K562 (cell line): ENCODE measurements around the gene GRWD1. TPM values are rescaled to one million over a fixed set of nuclear protein-coding genes. Genes with fewer than 3 reads are reported as not detected.

ENCODE experiments used
- DIDO1 ChIP-seq: fragments of 450-650 bp; IDR thresholded peaks from 2 replicates; pipeline ENCODE4 v1.6.1; 2016; ENCODE audit warnings: low read depth, missing biosample characterization, missing genetic modification characterization
- L3MBTL2 ChIP-seq: fragments of 450-650 bp; IDR thresholded peaks from 2 replicates; pipeline ENCODE4 v1.6.1; 2016; ENCODE audit warnings: mild to moderate bottlenecking, moderate library complexity
- MTA1 ChIP-seq: fragments of 450-650 bp; IDR thresholded peaks from 2 replicates; pipeline ENCODE4 v1.6.1; 2017; ENCODE audit warnings: borderline replicate concordance
- MYC ChIP-seq, 2 experiments: fragments of 250-450 bp in 1 of 2; sonication (Bioruptor Pico) in 1 of 2; IDR thresholded peaks; 2 replicates each; pipeline versions ENCODE4 v1.5.1 to v1.6.1; 2012 to 2021; ENCODE audit warnings: low read depth in 2 of 2, borderline replicate concordance in 1 of 2, improper control_type of control experiment in 1 of 2, low read length in 1 of 2, mild to moderate bottlenecking in 1 of 2, moderate library complexity in 1 of 2
- SMARCC2 ChIP-seq: fragments of 450-650 bp; IDR thresholded peaks from 2 replicates; pipeline ENCODE4 v1.6.1; 2017; ENCODE audit warnings: antibody characterized with exemption, moderate library complexity, mild to moderate bottlenecking, low read depth
- SP1 ChIP-seq: sonication (generic); formaldehyde crosslinking; IDR thresholded peaks from 2 replicates; pipeline ENCODE4 v1.8.1; 2022; ENCODE audit warnings: mild to moderate bottlenecking, missing genetic modification reagents
- STAT5B ChIP-seq: fragments of 250-450 bp; sonication (Bioruptor Pico); IDR thresholded peaks from 2 replicates; pipeline ENCODE4 v1.8.0; 2021; ENCODE audit warnings: mild to moderate bottlenecking, inconsistent platforms
- ZNF165 ChIP-seq: fragments of 250-450 bp; sonication (Bioruptor Pico); IDR thresholded peaks from 2 replicates; pipeline ENCODE4 v1.4.0; 2020; ENCODE audit warnings: borderline replicate concordance
- polyA plus RNA-seq, 8 experiments: library from polyadenylated mRNA; depleted of rRNA in 4 of 8; stranded (reverse) in 5 of 8; unstranded in 3 of 8; fragments of >200 nt; fragmentation: Nextera tagmentation in 2 of 8; fragmentation: Illumina TruSeq in 1 of 8; extraction: Ambion mirVana in 2 of 8; extraction: Trizol in 1 of 8; gene quantifications; 2 replicates each; pipeline versions ENCODE4 v1.2.1 to v1.2.3, GENCODE V29; 2011 to 2014; ENCODE audit warnings: inconsistent platforms in 1 of 8, missing spikeins in 1 of 8
- total RNA-seq, 7 experiments: library from RNA; depleted of rRNA in 6 of 7; stranded (reverse); fragments of >200 nt in 6 of 7; fragmentation: Illumina TruSeq in 2 of 7; extraction: Trizol in 2 of 7; gene quantifications; 2 replicates each; pipeline versions ENCODE4 v1.2.1 to v1.2.3, GENCODE V29; 2011 to 2021; ENCODE audit warnings: low replicate concordance in 1 of 7
- TF ChIP-seq, protein P1 (sequence below), 2 experiments: fragments of 450-650 bp; formaldehyde crosslinking in 1 of 2; IDR thresholded peaks; 2 replicates each; pipeline versions ENCODE4 v1.4.0 to v1.6.1; 2014 to 2020; ENCODE audit warnings: mild to moderate bottlenecking in 2 of 2, borderline replicate concordance in 1 of 2, low read depth in 1 of 2
- TF ChIP-seq, protein P2 (sequence below): IDR thresholded peaks from 2 replicates; pipeline ENCODE4 v1.6.1; 2011; ENCODE audit not compliant: insufficient read length; ENCODE audit errors: extremely low read depth
- TF ChIP-seq, protein P3 (sequence below): fragments of 150-350 bp; conservative IDR thresholded peaks from 2 replicates; pipeline ENCODE4 v1.6.1; 2014; ENCODE audit warnings: low read length
- TF ChIP-seq, protein P4 (sequence below): fragments of 250-450 bp; sonication (Bioruptor Pico); IDR thresholded peaks from 2 replicates; pipeline ENCODE4 v1.5.0; 2020; ENCODE audit warnings: mild to moderate bottlenecking, borderline replicate concordance

Gene GRWD1
- total and polyA plus RNA-seq, 9 of the 15 experiments (the other 6 are each of a cell fraction or from before 2014, with no cell fraction given), result 1.5 to 87.2 (median 24.5) TPM

DNA sequence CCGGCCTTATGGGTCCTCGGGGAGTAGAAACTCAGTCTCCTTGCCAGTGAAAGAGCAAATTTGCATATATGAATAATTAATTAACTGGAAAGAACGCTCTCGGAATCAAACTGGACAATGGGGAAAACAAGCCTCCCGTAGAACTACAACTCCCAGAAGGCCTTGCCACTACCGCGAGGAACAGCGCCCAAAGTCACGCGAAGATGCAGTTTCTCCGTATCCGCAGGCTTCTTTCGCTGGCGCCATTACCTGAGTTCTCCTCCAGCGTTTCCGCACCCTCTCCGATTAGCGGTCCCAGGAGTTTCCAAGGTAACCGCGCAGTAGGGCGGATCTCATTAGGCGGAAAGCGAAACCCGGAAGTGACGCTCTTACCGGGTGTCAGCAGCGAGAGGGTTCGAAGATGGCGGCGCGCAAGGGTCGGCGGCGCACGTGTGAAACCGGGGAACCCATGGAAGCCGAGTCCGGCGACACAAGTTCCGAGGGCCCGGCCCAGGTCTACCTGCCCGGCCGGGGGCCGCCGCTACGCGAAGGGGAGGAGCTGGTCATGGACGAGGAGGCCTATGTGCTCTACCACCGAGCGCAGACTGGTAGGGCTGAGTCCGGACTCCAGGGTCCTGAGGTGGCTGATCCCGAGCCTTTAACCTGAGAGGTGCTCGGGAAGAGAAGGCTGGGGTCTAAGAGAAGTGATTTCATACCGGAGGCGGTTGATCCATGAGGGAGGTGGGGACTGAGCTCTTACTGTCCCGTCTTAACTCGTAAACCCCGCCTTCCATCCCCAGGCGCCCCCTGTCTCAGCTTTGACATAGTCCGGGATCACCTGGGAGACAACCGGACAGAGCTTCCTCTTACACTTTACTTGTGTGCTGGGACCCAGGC is at the start of gene GRWD1 (continued):
- TF ChIP-seq, protein P1, sequence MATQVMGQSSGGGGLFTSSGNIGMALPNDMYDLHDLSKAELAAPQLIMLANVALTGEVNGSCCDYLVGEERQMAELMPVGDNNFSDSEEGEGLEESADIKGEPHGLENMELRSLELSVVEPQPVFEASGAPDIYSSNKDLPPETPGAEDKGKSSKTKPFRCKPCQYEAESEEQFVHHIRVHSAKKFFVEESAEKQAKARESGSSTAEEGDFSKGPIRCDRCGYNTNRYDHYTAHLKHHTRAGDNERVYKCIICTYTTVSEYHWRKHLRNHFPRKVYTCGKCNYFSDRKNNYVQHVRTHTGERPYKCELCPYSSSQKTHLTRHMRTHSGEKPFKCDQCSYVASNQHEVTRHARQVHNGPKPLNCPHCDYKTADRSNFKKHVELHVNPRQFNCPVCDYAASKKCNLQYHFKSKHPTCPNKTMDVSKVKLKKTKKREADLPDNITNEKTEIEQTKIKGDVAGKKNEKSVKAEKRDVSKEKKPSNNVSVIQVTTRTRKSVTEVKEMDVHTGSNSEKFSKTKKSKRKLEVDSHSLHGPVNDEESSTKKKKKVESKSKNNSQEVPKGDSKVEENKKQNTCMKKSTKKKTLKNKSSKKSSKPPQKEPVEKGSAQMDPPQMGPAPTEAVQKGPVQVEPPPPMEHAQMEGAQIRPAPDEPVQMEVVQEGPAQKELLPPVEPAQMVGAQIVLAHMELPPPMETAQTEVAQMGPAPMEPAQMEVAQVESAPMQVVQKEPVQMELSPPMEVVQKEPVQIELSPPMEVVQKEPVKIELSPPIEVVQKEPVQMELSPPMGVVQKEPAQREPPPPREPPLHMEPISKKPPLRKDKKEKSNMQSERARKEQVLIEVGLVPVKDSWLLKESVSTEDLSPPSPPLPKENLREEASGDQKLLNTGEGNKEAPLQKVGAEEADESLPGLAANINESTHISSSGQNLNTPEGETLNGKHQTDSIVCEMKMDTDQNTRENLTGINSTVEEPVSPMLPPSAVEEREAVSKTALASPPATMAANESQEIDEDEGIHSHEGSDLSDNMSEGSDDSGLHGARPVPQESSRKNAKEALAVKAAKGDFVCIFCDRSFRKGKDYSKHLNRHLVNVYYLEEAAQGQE (IDR thresholded peaks at IDR 0.05; ENCODE audit: borderline replicate concordance), result no peak
- TF ChIP-seq, protein P1 (CRISPR knock-in tag; IDR thresholded peaks at IDR 0.05; ENCODE audit: low read depth), result no peak
- TF ChIP-seq, protein P2, sequence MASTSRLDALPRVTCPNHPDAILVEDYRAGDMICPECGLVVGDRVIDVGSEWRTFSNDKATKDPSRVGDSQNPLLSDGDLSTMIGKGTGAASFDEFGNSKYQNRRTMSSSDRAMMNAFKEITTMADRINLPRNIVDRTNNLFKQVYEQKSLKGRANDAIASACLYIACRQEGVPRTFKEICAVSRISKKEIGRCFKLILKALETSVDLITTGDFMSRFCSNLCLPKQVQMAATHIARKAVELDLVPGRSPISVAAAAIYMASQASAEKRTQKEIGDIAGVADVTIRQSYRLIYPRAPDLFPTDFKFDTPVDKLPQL, result no peak
- TF ChIP-seq L3MBTL2 (peak; percentile 86), MYC (IDR thresholded peaks at IDR 0.05; ENCODE audit: low read depth, low read length) (peak; percentile 95), MYC (CRISPR knock-in tag; IDR thresholded peaks at IDR 0.05; ENCODE audit: borderline replicate concordance, low read depth) (peak; percentile 96), SP1 (peak; percentile 77), ZNF165 (CRISPR knock-in tag) (no peak), STAT5B (CRISPR knock-in tag) (no peak), DIDO1 (peak; percentile 73), SMARCC2 (no peak), MTA1 (peak; percentile 92)
- TF ChIP-seq, protein P3, sequence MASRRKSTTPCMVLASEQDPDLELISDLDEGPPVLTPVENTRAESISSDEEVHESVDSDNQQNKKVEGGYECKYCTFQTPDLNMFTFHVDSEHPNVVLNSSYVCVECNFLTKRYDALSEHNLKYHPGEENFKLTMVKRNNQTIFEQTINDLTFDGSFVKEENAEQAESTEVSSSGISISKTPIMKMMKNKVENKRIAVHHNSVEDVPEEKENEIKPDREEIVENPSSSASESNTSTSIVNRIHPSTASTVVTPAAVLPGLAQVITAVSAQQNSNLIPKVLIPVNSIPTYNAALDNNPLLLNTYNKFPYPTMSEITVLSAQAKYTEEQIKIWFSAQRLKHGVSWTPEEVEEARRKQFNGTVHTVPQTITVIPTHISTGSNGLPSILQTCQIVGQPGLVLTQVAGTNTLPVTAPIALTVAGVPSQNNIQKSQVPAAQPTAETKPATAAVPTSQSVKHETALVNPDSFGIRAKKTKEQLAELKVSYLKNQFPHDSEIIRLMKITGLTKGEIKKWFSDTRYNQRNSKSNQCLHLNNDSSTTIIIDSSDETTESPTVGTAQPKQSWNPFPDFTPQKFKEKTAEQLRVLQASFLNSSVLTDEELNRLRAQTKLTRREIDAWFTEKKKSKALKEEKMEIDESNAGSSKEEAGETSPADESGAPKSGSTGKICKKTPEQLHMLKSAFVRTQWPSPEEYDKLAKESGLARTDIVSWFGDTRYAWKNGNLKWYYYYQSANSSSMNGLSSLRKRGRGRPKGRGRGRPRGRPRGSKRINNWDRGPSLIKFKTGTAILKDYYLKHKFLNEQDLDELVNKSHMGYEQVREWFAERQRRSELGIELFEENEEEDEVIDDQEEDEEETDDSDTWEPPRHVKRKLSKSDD, result peak; percentile 18; the same call in 1 of the 2 replicates
- TF ChIP-seq, protein P4, sequence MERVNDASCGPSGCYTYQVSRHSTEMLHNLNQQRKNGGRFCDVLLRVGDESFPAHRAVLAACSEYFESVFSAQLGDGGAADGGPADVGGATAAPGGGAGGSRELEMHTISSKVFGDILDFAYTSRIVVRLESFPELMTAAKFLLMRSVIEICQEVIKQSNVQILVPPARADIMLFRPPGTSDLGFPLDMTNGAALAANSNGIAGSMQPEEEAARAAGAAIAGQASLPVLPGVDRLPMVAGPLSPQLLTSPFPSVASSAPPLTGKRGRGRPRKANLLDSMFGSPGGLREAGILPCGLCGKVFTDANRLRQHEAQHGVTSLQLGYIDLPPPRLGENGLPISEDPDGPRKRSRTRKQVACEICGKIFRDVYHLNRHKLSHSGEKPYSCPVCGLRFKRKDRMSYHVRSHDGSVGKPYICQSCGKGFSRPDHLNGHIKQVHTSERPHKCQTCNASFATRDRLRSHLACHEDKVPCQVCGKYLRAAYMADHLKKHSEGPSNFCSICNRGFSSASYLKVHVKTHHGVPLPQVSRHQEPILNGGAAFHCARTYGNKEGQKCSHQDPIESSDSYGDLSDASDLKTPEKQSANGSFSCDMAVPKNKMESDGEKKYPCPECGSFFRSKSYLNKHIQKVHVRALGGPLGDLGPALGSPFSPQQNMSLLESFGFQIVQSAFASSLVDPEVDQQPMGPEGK (CRISPR knock-in tag), result no peak
